ENCODE results near the gene VEGFB.

Gene VEGFB

DNA sequence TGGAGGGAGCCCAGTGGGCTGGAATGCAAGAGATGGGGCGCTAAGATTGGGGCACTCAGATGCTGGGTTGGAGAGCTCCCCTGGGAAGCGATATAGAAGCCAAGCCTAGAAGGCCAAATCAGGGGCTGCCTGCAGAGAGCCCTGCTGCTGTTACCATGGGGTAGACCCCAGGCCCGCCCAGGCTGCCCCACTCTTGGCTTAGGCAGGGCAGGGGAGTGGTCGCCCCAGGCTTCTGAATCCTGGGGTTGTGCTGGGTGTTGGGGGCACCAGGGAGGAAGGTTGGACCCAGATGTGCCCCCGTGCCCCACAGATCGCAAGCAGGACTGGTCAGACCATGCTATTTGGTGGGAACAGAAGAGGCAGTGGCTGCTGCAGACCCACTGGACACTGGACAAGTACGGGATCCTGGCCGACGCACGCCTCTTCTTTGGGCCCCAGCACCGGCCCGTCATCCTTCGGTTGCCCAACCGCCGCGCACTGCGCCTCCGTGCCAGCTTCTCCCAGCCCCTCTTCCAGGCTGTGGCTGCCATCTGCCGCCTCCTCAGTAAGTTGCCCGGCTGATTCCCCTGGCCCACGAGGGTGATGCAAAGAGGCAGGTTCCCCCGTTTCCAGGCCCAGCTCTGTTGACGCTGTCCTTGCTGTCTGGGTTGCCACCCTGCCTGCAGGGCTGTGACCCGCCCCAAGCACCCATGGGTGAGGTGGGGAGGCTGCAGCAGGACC, 23.9 kb upstream of the VEGFB start:
- no peak for DNase-seq (ENCODE audit: low spot score)
- FAIRE-seq, result no peak

DNA sequence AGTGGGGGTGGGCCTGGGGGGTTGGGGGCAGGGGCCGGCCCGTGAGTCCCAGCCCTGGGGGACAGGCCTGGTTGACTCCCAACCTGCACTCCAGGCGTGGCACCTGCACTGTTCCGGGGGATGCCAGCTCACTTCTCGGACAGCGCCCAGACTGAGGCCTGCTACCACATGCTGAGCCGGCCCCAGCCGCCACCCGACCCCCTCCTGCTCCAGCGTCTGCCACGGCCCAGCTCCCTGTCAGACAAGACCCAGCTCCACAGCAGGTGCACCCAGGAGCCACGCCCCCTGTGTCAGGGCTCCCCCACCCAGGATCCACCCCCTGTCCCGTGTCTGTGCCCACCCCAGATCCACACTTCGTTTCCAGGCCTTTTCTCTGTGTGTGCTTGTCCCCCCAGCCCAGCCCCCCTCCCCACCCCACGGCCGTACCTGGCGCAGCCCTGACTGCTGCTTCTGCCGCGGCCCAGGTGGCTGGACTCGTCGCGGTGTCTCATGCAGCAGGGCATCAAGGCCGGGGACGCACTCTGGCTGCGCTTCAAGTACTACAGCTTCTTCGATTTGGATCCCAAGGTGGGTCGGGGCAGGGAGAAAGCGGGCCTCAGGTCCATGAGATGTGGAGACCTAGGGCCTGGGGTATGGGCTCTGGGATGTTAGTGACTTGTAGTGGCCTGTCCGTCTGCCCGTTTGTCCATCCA, 23.1 kb upstream of the VEGFB start:
- FAIRE-seq, result no peak
- no peak for DNase-seq (ENCODE audit: low spot score)

DNA sequence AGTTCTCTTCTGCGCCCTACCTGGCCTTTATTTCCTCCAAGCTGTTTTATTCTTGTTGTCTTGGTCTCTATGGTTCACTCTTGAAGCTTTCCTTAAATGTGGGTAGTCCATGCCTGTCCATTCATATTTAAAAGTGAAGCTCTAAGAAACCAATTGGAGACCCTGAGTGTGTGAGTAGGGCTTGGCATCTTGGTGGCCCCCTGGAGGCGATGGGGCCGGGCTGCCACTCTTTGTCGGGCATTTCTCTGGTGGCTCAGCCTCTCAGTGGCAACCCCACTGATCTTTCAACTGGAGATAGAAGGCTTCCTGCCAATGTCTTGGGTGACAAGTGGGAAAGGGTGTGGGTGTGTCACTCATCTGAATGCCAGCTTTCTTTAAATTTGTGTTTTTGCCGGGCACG, 17.5 kb upstream of the VEGFB start:
- FAIRE-seq, result no peak
- DNase-seq (ENCODE audit: low spot score), result no peak

DNA sequence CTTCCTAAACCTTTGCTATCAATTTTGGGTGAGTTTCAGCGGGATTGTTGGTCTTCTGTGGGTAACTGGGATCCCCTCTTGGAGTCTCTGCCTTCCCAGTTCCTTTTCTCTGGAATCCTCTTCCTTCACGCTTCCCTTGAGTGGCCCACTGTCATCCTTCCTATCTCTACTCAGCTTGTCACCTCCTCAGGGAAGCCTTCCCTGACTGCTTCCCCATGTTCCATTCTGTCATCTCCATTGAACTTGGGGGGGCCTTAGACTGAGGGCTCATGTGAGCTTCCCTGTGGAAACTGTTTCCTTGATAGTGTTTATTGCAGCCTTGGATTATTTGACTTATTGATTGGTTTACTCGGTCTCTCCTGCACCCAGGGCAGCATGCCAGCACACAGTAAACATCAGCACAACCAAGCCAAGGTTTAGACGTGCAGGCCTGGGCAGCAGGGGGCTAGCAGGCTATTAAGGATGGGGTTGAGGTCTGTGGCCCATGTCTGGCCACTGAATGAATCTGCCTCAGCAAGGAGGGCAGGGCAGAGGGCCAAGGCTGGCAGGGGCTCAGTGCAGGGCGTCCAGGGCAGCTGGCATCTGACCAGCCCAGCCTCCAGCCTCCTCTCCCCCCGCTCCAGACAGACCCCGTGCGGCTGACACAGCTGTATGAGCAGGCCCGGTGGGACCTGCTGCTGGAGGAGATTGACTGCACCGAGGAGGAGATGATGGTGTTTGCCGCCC, 15.6 kb upstream of the VEGFB start:
- FAIRE-seq, result no peak
- DNase-seq (ENCODE audit: low spot score), result no peak

DNA sequence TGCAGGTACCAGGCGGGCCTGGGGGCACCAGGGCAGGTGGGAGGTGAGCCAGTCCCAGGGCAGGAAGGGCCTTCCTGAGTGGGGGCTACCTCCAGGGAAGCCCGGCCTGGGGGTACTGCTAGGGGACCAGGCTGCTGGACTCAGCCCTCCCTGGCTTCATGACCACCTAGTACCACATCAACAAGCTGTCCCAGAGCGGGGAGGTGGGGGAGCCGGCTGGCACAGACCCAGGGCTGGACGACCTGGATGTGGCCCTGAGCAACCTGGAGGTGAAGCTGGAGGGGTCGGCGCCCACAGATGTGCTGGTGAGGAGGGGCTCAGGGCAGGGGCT, 15.1 kb upstream of the VEGFB start:
- DNase-seq (ENCODE audit: low spot score), result no peak
- no peak for FAIRE-seq

DNA sequence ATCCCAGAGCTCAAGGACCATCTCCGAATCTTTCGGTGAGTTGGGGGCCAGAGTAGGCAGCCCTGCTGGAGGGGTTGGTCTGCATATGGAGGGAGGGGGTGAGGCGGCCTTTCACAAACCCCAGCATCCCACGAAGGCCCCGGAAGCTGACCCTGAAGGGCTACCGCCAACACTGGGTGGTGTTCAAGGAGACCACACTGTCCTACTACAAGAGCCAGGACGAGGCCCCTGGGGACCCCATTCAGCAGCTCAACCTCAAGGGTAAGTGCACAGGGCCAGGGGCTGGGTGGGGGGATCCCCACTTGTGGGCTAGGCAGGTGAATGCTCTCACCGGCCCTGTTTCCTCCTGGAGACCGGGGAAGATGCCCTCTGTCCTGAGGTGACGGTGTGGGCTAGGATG, 14.6 kb upstream of the VEGFB start:
- DNase-seq (ENCODE audit: low spot score), result no peak
- FAIRE-seq, result no peak

DNA sequence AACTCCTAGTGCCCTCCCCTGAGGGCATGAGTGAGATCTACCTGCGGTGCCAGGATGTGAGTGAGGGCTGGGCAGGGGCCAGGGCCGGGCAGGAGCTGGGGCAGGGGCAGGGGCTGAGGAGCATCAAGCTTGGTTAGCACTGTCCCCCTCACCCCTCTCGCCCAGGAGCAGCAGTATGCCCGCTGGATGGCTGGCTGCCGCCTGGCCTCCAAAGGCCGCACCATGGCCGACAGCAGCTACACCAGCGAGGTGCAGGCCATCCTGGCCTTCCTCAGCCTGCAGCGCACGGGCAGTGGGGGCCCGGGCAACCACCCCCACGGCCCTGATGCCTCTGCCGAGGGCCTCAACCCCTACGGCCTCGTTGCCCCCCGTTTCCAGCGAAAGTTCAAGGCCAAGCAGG, 14.1 kb upstream of the VEGFB start:
- FAIRE-seq (no peak), DNase-seq (ENCODE audit: low spot score) (no peak)

DNA sequence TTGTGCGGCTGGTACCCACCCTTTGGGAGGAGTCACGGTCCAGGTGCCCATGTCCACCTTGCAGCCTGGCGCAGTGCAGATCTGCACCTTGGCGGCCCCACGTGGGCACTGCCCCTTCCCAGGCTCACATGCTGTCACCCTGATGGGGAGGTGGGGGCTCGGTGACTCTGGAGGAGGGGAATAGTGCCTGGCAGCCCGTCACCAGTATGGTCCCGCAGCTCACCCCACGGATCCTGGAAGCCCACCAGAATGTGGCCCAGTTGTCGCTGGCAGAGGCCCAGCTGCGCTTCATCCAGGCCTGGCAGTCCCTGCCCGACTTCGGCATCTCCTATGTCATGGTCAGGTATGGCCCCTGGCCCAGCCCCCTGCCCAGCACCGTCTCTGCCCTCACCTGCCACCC, 13.6 kb upstream of the VEGFB start:
- FAIRE-seq, result no peak

DNA sequence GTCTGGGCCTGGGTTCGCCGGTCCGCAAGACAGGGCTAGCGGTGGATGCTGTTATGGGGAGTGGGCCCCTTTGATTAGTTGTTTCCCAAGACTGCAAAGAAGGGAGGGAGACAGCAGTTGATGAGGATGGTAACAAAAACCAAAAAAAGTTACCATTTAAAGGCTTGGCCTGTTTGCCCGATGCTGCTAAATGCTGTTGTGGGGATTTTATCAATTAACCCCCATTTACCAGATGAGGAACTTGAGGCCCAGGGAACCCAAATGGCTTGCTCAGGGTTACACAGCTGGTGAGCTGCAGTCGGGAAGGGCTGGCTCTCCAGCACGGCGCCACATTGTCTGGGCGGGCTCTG, 11.8 kb upstream of the VEGFB start:
- DNase-seq (ENCODE audit: low spot score) (no peak), FAIRE-seq (no peak)

More for the DNA sequence above, 13.6 kb upstream of the VEGFB start:
- DNase-seq (ENCODE audit: low spot score), result no peak

DNA sequence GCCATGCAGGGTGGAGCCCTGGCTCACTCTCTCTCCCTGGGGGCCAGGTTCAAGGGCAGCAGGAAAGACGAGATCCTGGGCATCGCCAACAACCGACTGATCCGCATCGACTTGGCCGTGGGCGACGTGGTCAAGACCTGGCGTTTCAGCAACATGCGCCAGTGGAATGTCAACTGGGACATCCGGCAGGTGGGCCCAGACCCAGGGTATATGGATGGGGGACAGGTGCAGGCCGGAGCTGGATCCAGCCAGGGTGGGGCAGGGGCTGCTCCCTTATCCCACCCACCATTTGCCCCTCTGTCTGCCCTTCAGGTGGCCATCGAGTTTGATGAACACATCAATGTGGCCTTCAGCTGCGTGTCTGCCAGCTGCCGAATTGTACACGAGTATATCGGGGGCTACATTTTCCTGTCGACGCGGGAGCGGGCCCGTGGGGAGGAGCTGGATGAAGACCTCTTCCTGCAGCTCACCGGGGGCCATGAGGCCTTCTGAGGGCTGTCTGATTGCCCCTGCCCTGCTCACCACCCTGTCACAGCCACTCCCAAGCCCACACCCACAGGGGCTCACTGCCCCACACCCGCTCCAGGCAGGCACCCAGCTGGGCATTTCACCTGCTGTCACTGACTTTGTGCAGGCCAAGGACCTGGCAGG, 11.3 kb upstream of the VEGFB start:
- FAIRE-seq, result no peak

DNA sequence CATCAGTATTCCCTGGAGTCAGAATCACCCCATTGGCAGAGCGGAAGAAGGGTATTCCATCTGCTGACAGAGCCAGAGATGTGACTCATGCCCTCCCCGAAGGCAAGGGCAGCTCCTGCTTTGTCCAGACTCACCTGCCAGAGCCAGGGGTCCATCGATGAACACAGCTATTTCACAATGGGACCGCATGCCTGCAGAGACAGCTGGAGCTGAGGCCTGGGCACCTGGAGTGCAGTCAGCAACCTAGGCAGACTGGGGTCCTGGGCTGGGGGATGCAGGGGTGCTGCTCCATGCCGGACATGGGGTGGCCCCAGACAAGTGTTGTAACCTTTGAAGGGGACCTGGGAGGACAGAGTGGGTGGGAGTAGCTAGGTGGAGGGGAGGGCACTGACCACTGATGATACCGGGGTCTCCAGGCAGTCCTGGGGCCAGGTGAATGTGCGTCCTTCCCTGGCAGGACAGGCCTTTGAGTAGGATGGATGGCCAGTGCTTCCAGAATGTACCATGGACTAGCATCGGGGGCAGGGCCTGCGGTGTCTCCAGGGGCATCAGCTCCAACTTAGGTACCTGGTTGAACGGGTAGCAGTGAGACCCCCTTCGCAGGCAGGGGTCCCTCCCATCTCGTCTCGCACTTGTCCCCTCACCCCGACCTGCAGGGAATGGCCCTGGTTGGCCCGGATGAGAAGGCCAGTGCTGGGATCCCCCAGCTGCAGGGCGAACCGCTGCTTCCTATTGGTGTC, 10.1 kb upstream of the VEGFB start:
- no peak for FAIRE-seq
- no peak for DNase-seq (ENCODE audit: low spot score)

More for the DNA sequence above, 11.3 kb upstream of the VEGFB start:
- no peak for DNase-seq (ENCODE audit: low spot score)

DNA sequence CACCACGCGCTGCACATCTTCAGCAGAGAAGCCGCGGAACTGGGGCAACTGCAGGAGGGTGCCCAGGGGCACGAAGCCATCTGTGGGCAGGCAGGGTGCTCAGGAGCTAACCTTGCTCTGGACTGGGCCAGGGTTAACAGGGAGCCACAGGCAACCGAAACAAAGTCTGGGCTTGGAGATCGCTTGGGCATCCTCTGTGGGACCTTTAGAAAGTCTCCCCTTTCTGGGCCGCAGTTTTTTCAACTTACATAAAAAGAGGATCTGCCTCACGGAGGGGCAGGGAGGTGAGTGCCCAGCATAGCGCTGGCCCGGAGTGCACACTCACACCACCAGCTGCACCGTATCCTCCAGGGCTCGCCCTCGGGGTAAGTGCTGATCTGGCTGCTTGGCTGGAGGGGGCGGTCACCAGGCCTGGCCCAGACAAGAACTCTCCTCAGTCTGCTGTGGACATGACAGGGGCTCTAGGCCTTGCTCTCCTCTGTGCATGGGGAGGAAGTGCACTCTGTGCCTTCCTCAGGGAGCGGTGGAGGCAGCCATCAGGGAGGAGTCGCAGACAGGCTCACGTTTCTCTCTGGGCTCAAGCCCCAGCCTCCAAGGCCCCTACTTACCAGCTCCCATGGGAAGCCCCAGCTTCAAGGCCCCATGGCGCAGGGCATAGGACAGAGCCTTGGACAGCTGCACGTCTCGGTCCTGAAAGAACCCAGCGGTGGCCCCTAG, 9.3 kb upstream of the VEGFB start:
- no peak for DNase-seq (ENCODE audit: low spot score)
- no peak for FAIRE-seq

DNA sequence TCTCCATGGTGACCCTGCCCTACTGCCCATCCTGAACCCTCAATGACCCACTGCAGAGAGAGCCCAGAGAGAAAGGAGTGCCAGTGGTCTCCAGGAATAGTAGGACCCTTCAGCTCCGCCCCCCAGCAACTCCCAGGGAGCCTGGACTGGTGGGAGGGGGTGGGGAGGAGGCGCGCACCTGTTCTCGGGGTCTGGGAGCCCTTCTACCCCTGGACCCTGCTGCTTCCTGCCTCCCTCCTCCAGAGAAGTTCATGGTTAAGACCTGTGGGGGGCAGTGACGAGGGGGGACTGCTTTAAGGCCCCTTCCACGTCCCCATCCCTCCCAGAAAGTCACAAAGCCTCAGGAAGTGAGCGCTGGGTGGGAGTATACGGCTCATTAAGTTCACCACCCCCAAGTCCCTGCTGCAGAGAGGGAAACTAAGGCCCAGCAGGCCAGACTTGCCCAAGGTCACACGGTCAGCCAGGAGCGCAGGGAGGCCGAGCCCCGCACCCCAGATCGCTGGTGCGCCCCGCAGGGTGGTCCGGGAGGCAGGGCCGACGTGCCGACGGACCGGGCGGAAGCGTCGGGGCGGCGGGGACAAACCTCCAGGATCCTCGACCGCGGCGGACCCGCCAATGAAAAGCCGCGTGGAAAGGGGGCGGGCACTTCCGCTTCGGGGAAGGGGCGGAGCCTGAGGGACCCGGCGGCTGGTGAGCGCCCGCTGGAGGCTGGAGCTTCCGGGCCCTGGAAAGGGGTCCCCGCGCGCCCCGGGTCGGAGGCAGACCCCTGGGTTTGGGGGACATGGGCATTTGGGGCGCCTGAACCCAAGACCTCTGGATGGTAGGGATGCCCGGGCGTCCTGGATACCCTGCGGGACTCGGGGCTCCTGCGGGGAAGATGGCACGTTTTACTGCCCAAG, 8.5 kb upstream of the VEGFB start, which contains the start of the genes NUDT22 and TRPT1:
Gene NUDT22 (plus strand): TSS at position 667 of the 899 bp plus-strand sequence. CDS start 379 bp downstream, outside the sequence.
Gene TRPT1 (minus strand): TSS at position 579 of the 899 bp plus-strand sequence. CDS start 326 bp downstream, at position 253.
- FAIRE-seq, result no peak
- peak; percentile 53 for DNase-seq (ENCODE audit: low spot score)

DNA sequence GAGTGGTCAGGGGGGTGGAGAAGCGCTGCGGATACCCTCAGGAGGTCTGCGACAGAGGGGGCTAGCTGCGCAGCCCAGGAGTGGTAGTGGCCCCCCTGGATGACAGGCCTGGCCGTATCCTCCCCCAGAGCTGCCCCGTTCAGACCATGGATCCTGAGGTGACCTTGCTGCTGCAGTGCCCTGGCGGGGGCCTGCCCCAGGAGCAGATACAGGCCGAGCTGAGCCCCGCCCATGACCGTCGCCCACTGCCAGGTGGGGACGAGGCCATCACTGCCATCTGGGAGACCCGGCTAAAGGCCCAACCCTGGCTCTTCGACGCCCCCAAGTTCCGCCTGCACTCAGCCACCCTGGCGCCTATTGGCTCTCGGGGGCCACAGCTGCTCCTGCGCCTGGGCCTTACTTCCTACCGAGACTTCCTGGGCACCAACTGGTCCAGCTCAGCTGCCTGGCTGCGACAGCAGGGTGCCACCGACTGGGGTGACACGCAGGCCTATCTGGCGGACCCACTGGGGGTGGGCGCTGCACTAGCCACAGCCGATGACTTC, 7.8 kb upstream of the VEGFB start:
- DNase-seq (ENCODE audit: low spot score), result peak; percentile 36
- no peak for FAIRE-seq

DNA sequence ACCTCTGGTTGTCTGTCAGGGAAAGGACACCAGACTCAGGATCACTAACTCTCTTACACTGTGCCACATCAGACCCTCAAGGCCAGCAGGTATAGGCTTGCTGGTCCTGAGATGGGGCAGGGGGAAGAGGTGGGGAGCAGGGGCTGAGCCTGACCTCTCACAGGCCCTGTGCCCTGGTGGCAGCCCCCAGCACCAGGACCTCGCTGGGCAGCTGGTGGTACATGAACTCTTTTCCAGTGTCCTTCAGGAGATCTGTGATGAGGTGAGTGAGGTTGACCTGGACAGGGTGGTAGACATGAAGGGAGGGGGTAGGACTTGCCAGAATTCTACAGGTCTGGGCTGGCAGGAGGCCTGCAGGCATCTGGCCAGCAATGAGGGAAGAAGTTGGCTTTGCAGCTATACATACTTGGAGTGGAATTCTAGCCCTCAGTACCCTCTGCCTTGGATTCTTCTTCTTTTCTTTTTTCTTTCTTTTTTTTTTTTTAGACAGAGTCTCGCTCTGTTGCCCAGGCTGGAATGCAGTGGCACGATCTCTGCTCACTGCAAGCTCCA, 6.9 kb upstream of the VEGFB start:
- no peak for DNase-seq (ENCODE audit: low spot score)
- FAIRE-seq, result no peak

DNA sequence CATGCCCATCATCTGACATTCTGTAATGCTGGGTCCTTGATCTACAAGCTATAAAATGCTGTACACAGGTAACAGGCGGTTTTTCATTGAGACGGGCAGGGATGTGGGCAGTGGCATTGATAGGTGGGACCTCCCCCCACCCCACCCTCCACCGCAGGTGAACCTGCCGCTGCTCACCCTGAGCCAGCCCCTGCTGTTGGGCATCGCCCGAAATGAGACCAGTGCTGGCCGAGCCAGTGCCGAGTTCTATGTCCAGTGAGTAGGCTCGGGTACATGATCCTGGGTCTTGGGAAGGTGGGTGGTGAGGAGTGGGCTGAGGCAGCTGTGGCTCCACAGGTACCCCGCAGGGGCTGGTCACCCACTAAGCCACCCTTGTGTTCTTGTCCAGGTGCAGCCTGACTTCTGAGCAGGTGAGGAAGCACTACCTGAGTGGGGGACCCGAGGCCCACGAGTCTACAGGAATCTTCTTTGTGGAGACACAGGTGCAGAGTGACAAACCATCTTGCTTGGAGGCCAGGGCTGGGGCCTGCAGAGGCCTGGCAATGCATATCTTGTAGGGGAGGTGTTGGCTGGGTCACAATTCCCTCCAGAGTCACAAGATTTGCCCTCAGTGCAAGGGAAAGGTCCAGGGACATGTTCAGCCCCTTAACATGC, 5.2 kb upstream of the VEGFB start:
- FAIRE-seq (no peak), DNase-seq (ENCODE audit: low spot score) (no peak)

DNA sequence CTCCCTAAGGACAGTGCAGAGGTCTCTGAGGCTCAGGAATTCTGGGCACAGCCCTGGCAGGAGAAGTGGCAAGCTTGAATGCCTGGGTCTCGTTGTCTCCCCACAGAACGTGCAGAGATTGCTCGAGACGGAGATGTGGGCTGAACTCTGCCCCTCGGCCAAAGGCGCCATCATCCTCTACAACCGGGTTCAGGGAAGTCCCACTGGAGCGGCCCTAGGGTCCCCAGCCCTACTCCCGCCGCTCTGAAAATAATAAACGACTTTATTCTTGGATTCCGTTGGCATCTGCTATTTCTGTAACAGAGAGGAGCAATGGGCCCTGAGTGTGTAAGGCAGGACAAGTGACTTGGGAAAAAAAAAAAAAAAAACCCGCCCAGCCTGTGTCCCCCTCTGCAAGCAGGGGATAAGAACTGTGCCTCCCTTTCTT, 4.6 kb upstream of the VEGFB start:
- DNase-seq (ENCODE audit: low spot score) (no peak), FAIRE-seq (no peak)

Data from RCC 7860 (cell line).